Measurements from ENCODE around the gene BMS1. TPM values are rescaled to one million over a fixed set of nuclear protein-coding genes. Genes with fewer than 3 reads are reported as not detected.
A peak's percentile ranks its signal among the peaks of the same experiment; 100 is the strongest.

The BMS1 gene
- total RNA-seq, 1 experiment from 2014 or later = 32.3 TPM

GRCh38 chr10:42866115-42866995 lies 83.8 kb downstream of the BMS1 start:
- Histone ChIP-seq H3K9me3 (ENCODE audit: control insufficient read depth, insufficient read depth, low read depth, low read length) (no peaks in the 10 kb centered on the region), H3K36me3 (ENCODE audit: control insufficient read depth, insufficient read depth, low read length) (no peaks in the 10 kb centered on the region), H3K4me3 (ENCODE audit: low read depth in 2 of 2, low read length in 2 of 2) (peak overlapping the region; percentile 21 to 56), H3K4me1 (ENCODE audit: control insufficient read depth, insufficient read depth, low read length) (peaks cover 2% of the 10 kb centered on the region; the same call in 1 of the 2 replicates), H3K27ac (ENCODE audit: low read length) (no peak overlapping the region; the same call in 1 of the 2 replicates), H3K27me3 (ENCODE audit: control insufficient read depth, insufficient read depth, low read length) (peaks cover 2% of the 10 kb centered on the region; the same call in 1 of the 2 replicates)
- intact Hi-C loops (cut with micrococcal nuclease; ENCODE audit: unreplicated experiment) (loop anchor here (1.0 to 10.0 kb wide), 4 partner anchors 118 to 238 kb away; no protein-coding TSS in a partner anchor), in situ Hi-C loops (cut with HindIII; ENCODE audit: low pct_unique_long_range_greater_than_20kb, low sequenced_read_pairs) (no loop called here)
- DNase-seq (ENCODE audit: low read depth, low spot score) (no peak), ATAC-seq (peak; percentile 100)
- no peak for TF ChIP-seq POLR2AphosphoS5 (IDR thresholded peaks at IDR 0.05; ENCODE audit: low read depth, low read length)
- no peak for TF ChIP-seq TCF7L2 (IDR thresholded peaks at IDR 0.05; ENCODE audit: low read depth, low read length)
- TF ChIP-seq CTCF (IDR thresholded peaks at IDR 0.05) = peak; percentile 91
- TF ChIP-seq SIN3A (IDR thresholded peaks at IDR 0.05; ENCODE audit: borderline replicate concordance, insufficient read depth, low read depth, low read length) = no peak
- TF ChIP-seq, protein P1, sequence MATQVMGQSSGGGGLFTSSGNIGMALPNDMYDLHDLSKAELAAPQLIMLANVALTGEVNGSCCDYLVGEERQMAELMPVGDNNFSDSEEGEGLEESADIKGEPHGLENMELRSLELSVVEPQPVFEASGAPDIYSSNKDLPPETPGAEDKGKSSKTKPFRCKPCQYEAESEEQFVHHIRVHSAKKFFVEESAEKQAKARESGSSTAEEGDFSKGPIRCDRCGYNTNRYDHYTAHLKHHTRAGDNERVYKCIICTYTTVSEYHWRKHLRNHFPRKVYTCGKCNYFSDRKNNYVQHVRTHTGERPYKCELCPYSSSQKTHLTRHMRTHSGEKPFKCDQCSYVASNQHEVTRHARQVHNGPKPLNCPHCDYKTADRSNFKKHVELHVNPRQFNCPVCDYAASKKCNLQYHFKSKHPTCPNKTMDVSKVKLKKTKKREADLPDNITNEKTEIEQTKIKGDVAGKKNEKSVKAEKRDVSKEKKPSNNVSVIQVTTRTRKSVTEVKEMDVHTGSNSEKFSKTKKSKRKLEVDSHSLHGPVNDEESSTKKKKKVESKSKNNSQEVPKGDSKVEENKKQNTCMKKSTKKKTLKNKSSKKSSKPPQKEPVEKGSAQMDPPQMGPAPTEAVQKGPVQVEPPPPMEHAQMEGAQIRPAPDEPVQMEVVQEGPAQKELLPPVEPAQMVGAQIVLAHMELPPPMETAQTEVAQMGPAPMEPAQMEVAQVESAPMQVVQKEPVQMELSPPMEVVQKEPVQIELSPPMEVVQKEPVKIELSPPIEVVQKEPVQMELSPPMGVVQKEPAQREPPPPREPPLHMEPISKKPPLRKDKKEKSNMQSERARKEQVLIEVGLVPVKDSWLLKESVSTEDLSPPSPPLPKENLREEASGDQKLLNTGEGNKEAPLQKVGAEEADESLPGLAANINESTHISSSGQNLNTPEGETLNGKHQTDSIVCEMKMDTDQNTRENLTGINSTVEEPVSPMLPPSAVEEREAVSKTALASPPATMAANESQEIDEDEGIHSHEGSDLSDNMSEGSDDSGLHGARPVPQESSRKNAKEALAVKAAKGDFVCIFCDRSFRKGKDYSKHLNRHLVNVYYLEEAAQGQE (IDR thresholded peaks at IDR 0.05; ENCODE audit: insufficient read depth in 1 of 2, low read depth in 2 of 2, low read length in 1 of 2) = 0 out of 4 replicates have a peak, but pooled peaks of 1 of the 2 experiments have one; percentile 33
- CTCF ChIA-PET = no interaction called here
- POLR2A ChIA-PET = no interaction called here
- no TSS peak for BruUV-seq (replicated peaks)

- Histone ChIP-seq H3K27me3 (ENCODE audit: control insufficient read depth, insufficient read depth, low read length) (no peaks in the 10 kb centered on the region), H3K4me1 (ENCODE audit: control insufficient read depth, insufficient read depth, low read length) (peaks cover 2% of the 10 kb centered on the region; the same call in 1 of the 2 replicates), H3K9me3 (ENCODE audit: control insufficient read depth, insufficient read depth, low read depth, low read length) (no peaks in the 10 kb centered on the region), H3K27ac (ENCODE audit: low read length) (no peak overlapping the region), H3K36me3 (ENCODE audit: control insufficient read depth, insufficient read depth, low read length) (no peaks in the 10 kb centered on the region), H3K4me3 (ENCODE audit: low read depth in 2 of 2, low read length in 2 of 2) (no peak overlapping the region)
- no TSS peak for BruUV-seq (replicated peaks)
- no peak for DNase-seq (ENCODE audit: low read depth, low spot score)
- POLR2A ChIA-PET = no interaction called here
- no peak for TF ChIP-seq SIN3A (IDR thresholded peaks at IDR 0.05; ENCODE audit: borderline replicate concordance, insufficient read depth, low read depth, low read length)
- TF ChIP-seq POLR2AphosphoS5 (IDR thresholded peaks at IDR 0.05; ENCODE audit: low read depth, low read length) = no peak
- TF ChIP-seq, protein P1 (IDR thresholded peaks at IDR 0.05; ENCODE audit: insufficient read depth in 1 of 2, low read depth in 2 of 2, low read length in 1 of 2) = no peak
- TF ChIP-seq CTCF (IDR thresholded peaks at IDR 0.05) = no peak
- intact Hi-C loops (cut with micrococcal nuclease; ENCODE audit: unreplicated experiment) = loop anchor here (2.0 to 10.0 kb wide), 3 partner anchors 117 to 237 kb away; no protein-coding TSS in a partner anchor
- no peak for ATAC-seq
- in situ Hi-C loops (cut with HindIII; ENCODE audit: low pct_unique_long_range_greater_than_20kb, low sequenced_read_pairs) = no loop called here
- CTCF ChIA-PET = interaction anchor here (1.5 kb wide), 1 partner anchor 212 kb away, joined by 6 read pairs; no protein-coding TSS in a partner anchor
These were observed 85.0 kb downstream of the BMS1 start for GRCh38 chr10:42867571-42867970.
